Esophagus squamous epithelium (tissue), 4 donors: Measurements from ENCODE around the gene PRKG1.

Experiments used
- CTCF ChIP-seq, 6 experiments: fragments of 450-650 bp in 4 of 6; fragments of 200-600 bp in 2 of 6; sonication (generic) in 2 of 6; IDR thresholded peaks; one replicate each; pipeline ENCODE4 v1.5.1; 2016 to 2019; ENCODE audit warnings: antibody characterized with exemption in 6 of 6, mild to moderate bottlenecking in 4 of 6, moderate library complexity in 4 of 6
- POLR2A ChIP-seq, 4 donors: fragments of 450-650 bp; IDR thresholded peaks; one replicate each; pipeline ENCODE4 v1.6.1; 2017; ENCODE audit warnings: antibody characterized with exemption in 4 of 4, mild to moderate bottlenecking in 4 of 4, moderate library complexity in 3 of 4

- TF ChIP-seq CTCF (IDR thresholded peaks at IDR 0.05) (no peak), POLR2A (IDR thresholded peaks at IDR 0.05) (no peak)
These were observed 211.3 kb downstream of the PRKG1 start for GRCh38 chr10:51285601-51286000.
